ENCODE data around the gene TTC9C.

- no peak for TF ChIP-seq CTCF (IDR thresholded peaks at IDR 0.05)
- no peak for TF ChIP-seq POLR2A (IDR thresholded peaks at IDR 0.05)
Measured at GRCh38 chr11:62732830-62733229, 4.5 kb downstream of the TTC9C start.

All from suprapubic skin (tissue), 3 donors.